ENCODE measurements around the gene TMBIM1.
"Not testable (repeated sequence)": the region's sequence is repeated elsewhere in the genome, so short reads cannot be mapped to it uniquely, and the experiment has no call there.

The TMBIM1 gene

GRCh38 chr2:218281449-218281848 is 10.9 kb downstream of the TMBIM1 start:
- Histone ChIP-seq H3K27ac (ENCODE audit: low read depth, low read length) (no peak overlapping the region), H3K9ac (ENCODE audit: low read depth in 1 of 2, low read length in 2 of 2) (no peak overlapping the region), H3K27me3 (ENCODE audit: control insufficient read depth in 1 of 2, insufficient read depth in 2 of 2, low read length in 2 of 2) (no peaks in the 10 kb centered on the region), H3K36me3 (ENCODE audit: control insufficient read depth in 1 of 2, insufficient read depth in 2 of 2, low read length in 2 of 2) (peaks cover 41 to 73% of the 10 kb centered on the region in 2 donors), H3K4me3 (ENCODE audit: low read depth in 1 of 2, low read length in 2 of 2) (no peak overlapping the region), H3K4me1 (ENCODE audit: control insufficient read depth in 1 of 2, insufficient read depth in 2 of 2, low read length in 2 of 2) (peaks cover 33 to 37% of the 10 kb centered on the region in 2 donors), H3K9me3 (ENCODE audit: control insufficient read depth in 1 of 2, low read length in 2 of 2) (no peaks in the 10 kb centered on the region)

DNA sequence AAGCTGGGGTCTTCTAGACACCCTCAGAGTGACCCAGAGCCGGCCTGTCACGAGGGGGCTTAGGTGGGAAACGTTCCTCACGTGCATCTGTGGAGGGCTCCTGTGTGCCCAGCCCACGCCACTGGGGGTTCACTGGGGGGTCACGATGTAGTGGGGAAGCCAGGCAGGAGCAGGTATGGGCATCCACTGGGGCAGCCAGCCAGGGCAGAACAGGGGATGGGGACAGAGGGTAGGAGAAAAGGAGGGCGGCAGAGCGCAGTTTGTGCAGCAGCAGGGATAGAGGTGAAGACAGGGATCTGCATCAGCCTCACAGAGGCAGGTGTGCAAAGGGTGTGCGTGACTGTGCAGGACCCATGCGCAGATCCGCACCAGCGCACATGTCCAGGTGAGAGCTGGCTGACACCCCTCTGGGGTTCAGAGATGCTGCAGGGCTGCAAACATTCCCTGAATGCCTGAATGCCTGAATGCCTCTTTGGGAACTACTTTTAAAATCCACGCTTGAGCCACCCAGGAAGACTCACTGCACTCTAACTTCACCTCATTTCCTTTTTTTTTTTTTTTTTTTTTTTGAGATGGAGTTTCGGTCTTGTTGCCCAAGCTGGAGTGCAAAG is 11.9 kb downstream of the TMBIM1 start:
- H3K27ac ChIP-seq (ENCODE audit: low read depth, low read length), result no peak overlapping the region
- H3K9ac ChIP-seq (ENCODE audit: low read depth in 1 of 2, low read length in 2 of 2), result no peak overlapping the region
- H3K36me3 ChIP-seq (ENCODE audit: control insufficient read depth in 1 of 2, insufficient read depth in 2 of 2, low read length in 2 of 2), result peaks cover 52 to 82% of the 10 kb centered on the region in 2 donors
- peaks cover 23 to 31% of the 10 kb centered on the region in 2 donors for H3K4me1 ChIP-seq (ENCODE audit: control insufficient read depth in 1 of 2, insufficient read depth in 2 of 2, low read length in 2 of 2)
- no peak overlapping the region for H3K4me3 ChIP-seq (ENCODE audit: low read depth in 1 of 2, low read length in 2 of 2)
- H3K9me3 ChIP-seq (ENCODE audit: control insufficient read depth in 1 of 2, low read length in 2 of 2), result no peaks in the 10 kb centered on the region
- no peaks in the 10 kb centered on the region for H3K27me3 ChIP-seq (ENCODE audit: control insufficient read depth in 1 of 2, insufficient read depth in 2 of 2, low read length in 2 of 2)

DNA sequence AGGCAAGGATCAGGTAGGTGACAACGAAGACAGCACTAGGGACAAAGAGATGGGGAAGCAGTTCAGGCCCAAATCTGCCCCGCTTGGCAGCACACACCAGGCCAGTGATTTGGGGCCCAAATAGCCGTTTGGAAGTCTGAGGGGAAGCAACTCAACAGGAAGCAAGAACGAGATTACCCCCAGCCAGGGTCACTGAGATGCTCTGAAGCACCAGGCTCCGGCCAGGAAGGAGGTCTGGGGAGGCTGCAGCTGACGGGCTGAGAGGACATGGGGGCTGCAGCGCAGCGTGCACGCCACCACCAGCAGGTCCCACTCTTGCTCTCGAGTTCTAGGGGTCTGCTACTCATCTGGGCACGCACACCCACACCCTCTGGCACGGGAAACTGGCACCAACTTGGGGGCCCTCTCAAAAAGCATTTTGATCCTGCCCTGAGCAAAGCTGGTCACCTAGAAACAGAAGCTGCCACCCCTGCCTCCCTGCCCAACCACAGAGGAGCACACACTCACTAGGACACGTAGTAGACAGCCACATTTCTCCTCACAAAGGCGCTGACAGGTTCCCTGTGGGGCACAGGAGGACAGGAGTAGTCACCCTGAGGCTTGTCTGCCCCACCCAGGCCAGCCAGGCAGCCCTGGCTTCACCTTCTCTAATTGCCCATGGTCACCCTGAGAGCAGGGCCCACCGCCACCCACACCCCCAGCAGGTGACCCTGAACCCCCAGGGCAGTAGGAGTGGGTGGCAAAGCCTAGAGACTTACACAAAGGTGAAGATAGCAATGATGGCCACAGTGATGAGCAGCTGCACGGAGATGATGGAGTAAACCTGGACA is 13.6 kb downstream of the TMBIM1 start:
- Histone ChIP-seq H3K4me1 (ENCODE audit: control insufficient read depth in 1 of 2, insufficient read depth in 2 of 2, low read length in 2 of 2) (peaks cover 8 to 20% of the 10 kb centered on the region in 2 donors), H3K9ac (ENCODE audit: low read depth in 1 of 2, low read length in 2 of 2) (no peak overlapping the region), H3K27ac (ENCODE audit: low read depth, low read length) (no peak overlapping the region), H3K27me3 (ENCODE audit: control insufficient read depth in 1 of 2, insufficient read depth in 2 of 2, low read length in 2 of 2) (no peaks in the 10 kb centered on the region), H3K4me3 (ENCODE audit: low read depth in 1 of 2, low read length in 2 of 2) (no peak overlapping the region), H3K36me3 (ENCODE audit: control insufficient read depth in 1 of 2, insufficient read depth in 2 of 2, low read length in 2 of 2) (peaks cover 68 to 95% of the 10 kb centered on the region in 2 donors), H3K9me3 (ENCODE audit: control insufficient read depth in 1 of 2, low read length in 2 of 2) (no peaks in the 10 kb centered on the region)

DNA sequence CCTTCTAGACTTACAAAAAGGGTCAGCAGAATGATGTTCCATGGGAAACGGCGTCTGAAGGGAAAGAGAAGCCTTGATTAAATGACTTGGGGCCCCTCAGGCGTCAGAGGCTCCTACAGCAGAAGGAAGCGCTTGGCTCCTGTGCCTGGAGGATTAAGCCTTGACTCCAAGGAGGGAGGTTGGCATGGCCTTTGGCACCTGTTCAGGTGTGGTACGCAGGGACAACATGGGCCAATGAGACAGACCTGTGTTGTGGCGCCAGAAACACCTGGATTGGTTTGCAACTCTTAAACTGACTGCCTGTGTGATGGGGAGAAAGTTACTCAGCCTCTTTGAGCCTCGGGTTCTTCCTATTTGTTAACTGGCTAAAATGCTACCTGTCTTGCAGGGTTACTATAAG is 14.4 kb downstream of the TMBIM1 start:
- Histone ChIP-seq H3K27me3 (ENCODE audit: control insufficient read depth in 1 of 2, insufficient read depth in 2 of 2, low read length in 2 of 2) (no peaks in the 10 kb centered on the region), H3K9me3 (ENCODE audit: control insufficient read depth in 1 of 2, low read length in 2 of 2) (no peaks in the 10 kb centered on the region), H3K9ac (ENCODE audit: low read depth in 1 of 2, low read length in 2 of 2) (no peak overlapping the region), H3K4me1 (ENCODE audit: control insufficient read depth in 1 of 2, insufficient read depth in 2 of 2, low read length in 2 of 2) (peaks cover 3 to 15% of the 10 kb centered on the region in 2 donors), H3K36me3 (ENCODE audit: control insufficient read depth in 1 of 2, insufficient read depth in 2 of 2, low read length in 2 of 2) (peaks cover 69 to 90% of the 10 kb centered on the region in 2 donors), H3K4me3 (ENCODE audit: low read depth in 1 of 2, low read length in 2 of 2) (no peak overlapping the region), H3K27ac (ENCODE audit: low read depth, low read length) (no peak overlapping the region)

DNA sequence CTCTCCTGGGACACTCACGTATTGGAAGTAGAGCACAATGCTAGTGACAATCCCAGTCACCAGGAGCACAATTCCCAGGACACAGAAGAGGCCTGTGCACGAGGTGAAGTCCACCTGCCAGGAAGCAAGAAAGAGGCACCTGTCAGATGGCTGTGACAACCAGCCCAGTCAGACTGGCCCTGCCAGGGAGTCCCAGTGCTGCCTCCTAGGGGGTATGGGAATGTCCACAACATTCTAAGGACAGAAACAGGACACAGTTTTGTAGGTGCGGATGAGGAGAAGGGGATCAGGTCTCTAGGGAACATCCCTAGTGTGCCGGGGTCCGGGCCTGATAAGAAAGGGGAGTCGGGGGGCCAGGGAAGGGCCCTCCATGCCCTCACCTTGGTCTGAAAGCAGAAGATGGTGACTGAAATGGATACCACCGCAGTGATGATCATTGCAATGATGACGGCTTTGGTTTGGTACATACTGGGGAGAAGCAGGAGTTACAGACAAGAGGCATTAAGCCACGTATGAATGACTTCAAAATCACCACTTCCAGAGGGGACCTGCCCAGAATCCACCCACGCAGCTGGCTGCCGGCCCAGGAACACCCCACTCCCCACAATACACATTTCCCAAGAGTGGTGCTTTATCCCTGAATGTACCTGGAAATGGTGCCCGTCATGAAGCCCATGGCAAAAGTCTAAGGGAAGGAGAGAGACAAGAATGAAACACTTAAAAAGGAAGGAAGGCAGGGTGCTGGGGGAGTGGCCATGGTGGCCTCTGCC is 15.1 kb downstream of the TMBIM1 start:
- Histone ChIP-seq H3K9me3 (ENCODE audit: control insufficient read depth in 1 of 2, low read length in 2 of 2) (no peaks in the 10 kb centered on the region), H3K27me3 (ENCODE audit: control insufficient read depth in 1 of 2, insufficient read depth in 2 of 2, low read length in 2 of 2) (no peaks in the 10 kb centered on the region), H3K4me3 (ENCODE audit: low read depth in 1 of 2, low read length in 2 of 2) (no peak overlapping the region), H3K4me1 (ENCODE audit: control insufficient read depth in 1 of 2, insufficient read depth in 2 of 2, low read length in 2 of 2) (peaks cover 11 to 19% of the 10 kb centered on the region in 2 donors), H3K36me3 (ENCODE audit: control insufficient read depth in 1 of 2, insufficient read depth in 2 of 2, low read length in 2 of 2) (peaks cover 68 to 86% of the 10 kb centered on the region in 2 donors), H3K27ac (ENCODE audit: low read depth, low read length) (no peak overlapping the region), H3K9ac (ENCODE audit: low read depth in 1 of 2, low read length in 2 of 2) (no peak overlapping the region)

- Histone ChIP-seq H3K9ac (ENCODE audit: low read depth in 1 of 2, low read length in 2 of 2) (peak overlapping the region in 1 of 2 donors; percentile 28), H3K4me3 (ENCODE audit: low read depth in 1 of 2, low read length in 2 of 2) (no peak overlapping the region), H3K27me3 (ENCODE audit: control insufficient read depth in 1 of 2, insufficient read depth in 2 of 2, low read length in 2 of 2) (no peaks in the 10 kb centered on the region), H3K27ac (ENCODE audit: low read depth, low read length) (no peak overlapping the region), H3K36me3 (ENCODE audit: control insufficient read depth in 1 of 2, insufficient read depth in 2 of 2, low read length in 2 of 2) (peaks cover 64 to 70% of the 10 kb centered on the region in 2 donors), H3K9me3 (ENCODE audit: control insufficient read depth in 1 of 2, low read length in 2 of 2) (no peaks in the 10 kb centered on the region), H3K4me1 (ENCODE audit: control insufficient read depth in 1 of 2, insufficient read depth in 2 of 2, low read length in 2 of 2) (peaks cover 25 to 32% of the 10 kb centered on the region in 2 donors)
Measured at GRCh38 chr2:218275371-218276072, 16.8 kb downstream of the TMBIM1 start.

DNA sequence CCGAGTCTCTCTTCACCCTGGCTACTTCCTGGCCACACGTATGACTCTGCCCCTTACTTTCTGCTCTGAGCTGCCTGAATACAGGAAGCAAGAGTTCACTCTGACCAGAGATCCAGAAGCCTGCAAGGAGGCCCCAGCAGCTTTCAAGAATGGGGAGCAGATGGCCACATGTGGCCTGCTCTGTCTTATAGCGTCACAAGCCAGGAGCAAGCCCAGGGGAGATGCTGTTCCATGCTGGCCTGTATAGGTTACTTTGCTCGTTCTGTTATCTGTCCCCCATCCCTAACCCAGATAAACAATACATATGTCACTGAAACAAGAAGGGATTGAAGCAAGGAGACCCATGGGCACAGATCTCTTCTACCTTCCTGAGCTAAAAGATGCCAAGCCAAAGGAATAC is 17.7 kb downstream of the TMBIM1 start:
- Histone ChIP-seq H3K36me3 (ENCODE audit: control insufficient read depth in 1 of 2, insufficient read depth in 2 of 2, low read length in 2 of 2) (peaks cover 55 to 61% of the 10 kb centered on the region in 2 donors), H3K9me3 (ENCODE audit: control insufficient read depth in 1 of 2, low read length in 2 of 2) (no peaks in the 10 kb centered on the region), H3K9ac (ENCODE audit: low read depth in 1 of 2, low read length in 2 of 2) (no peak overlapping the region), H3K27ac (ENCODE audit: low read depth, low read length) (no peak overlapping the region), H3K27me3 (ENCODE audit: control insufficient read depth in 1 of 2, insufficient read depth in 2 of 2, low read length in 2 of 2) (no peaks in the 10 kb centered on the region), H3K4me3 (ENCODE audit: low read depth in 1 of 2, low read length in 2 of 2) (no peak overlapping the region), H3K4me1 (ENCODE audit: control insufficient read depth in 1 of 2, insufficient read depth in 2 of 2, low read length in 2 of 2) (peaks cover 25 to 32% of the 10 kb centered on the region in 2 donors)

DNA sequence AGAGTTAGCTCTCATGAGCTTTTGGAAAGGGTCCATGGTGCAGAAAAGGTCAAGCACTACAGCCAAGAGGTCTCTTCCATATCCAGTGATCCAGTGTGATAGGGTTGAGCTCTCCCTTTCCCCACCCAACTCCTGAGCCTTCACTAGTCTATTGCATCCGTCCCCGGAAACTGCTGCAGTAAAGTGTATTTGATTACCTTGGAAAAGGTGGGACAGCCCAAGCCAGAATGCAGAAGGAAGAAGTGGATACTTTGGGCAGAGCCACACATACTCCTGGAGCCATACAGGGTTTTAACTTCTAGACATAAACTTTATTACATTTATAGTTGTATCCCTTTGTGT is 18.4 kb downstream of the TMBIM1 start:
- Histone ChIP-seq H3K27me3 (ENCODE audit: control insufficient read depth in 1 of 2, insufficient read depth in 2 of 2, low read length in 2 of 2) (no peaks in the 10 kb centered on the region), H3K27ac (ENCODE audit: low read depth, low read length) (no peak overlapping the region), H3K9me3 (ENCODE audit: control insufficient read depth in 1 of 2, low read length in 2 of 2) (no peaks in the 10 kb centered on the region), H3K9ac (ENCODE audit: low read depth in 1 of 2, low read length in 2 of 2) (no peak overlapping the region), H3K4me3 (ENCODE audit: low read depth in 1 of 2, low read length in 2 of 2) (no peak overlapping the region), H3K4me1 (ENCODE audit: control insufficient read depth in 1 of 2, insufficient read depth in 2 of 2, low read length in 2 of 2) (peaks cover 31 to 37% of the 10 kb centered on the region in 2 donors), H3K36me3 (ENCODE audit: control insufficient read depth in 1 of 2, insufficient read depth in 2 of 2, low read length in 2 of 2) (peaks cover 50 to 54% of the 10 kb centered on the region in 2 donors)

DNA sequence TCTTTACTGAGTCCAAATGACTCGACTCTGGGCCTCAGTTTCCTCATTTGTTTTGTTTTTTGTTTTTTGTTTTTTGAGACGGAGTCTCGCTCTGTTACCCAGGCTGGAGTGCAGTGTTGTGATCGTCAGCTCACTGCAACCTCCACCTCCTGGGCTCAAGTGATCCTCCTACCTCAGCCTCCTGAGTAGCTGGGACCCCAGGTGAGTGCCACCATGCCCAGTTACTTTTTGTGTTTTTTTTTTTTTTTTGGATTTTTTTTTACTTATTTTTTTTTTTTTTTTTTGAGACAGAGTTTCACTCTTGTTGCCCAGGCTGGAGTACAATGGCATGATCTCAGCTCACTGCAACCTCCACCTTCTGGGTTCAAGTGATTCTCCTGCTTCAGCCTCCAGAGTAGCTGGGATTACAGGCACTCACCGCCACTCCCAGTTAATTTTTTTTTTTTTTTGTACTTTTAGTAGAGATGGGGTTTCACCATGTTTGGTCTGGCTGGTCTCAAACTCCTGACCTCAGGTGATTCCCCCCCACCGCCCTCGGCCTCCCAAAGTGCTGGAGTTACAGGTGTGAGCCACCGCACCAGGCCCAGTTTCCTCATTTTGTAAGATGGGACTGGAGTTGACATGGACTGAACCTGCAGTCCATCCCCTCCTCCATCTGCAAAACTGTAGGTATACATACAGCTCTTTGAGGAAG is 18.9 kb downstream of the TMBIM1 start:
- not testable (repeated sequence) for H3K4me3 ChIP-seq (ENCODE audit: low read depth in 1 of 2, low read length in 2 of 2); H3K9me3 ChIP-seq (ENCODE audit: control insufficient read depth in 1 of 2, low read length in 2 of 2); H3K27me3 ChIP-seq (ENCODE audit: control insufficient read depth in 1 of 2, insufficient read depth in 2 of 2, low read length in 2 of 2)
- peak overlapping the region; percentile 39 for H3K27ac ChIP-seq (ENCODE audit: low read depth, low read length)
- H3K9ac ChIP-seq (ENCODE audit: low read depth in 1 of 2, low read length in 2 of 2), result peak overlapping the region in 1 of 2 donors; percentile 7
- peaks cover 34 to 38% of the 10 kb centered on the region in 2 donors for H3K4me1 ChIP-seq (ENCODE audit: control insufficient read depth in 1 of 2, insufficient read depth in 2 of 2, low read length in 2 of 2)
- H3K36me3 ChIP-seq (ENCODE audit: control insufficient read depth in 1 of 2, insufficient read depth in 2 of 2, low read length in 2 of 2), result peaks cover 46 to 49% of the 10 kb centered on the region in 2 donors
